Muscle layer of duodenum (tissue), 2 donors: ENCODE data around the gene CETN2.

Experiments used
- H3K27ac ChIP-seq: one replicate; pipeline ENCODE4 v1.7.0; 2013; ENCODE audit warnings: mild to moderate bottlenecking, low read length
- H3K27me3 ChIP-seq: one replicate; pipeline ENCODE4 v1.7.0; 2013; ENCODE audit warnings: low read depth, mild to moderate bottlenecking, control low read depth, low read length
- H3K36me3 ChIP-seq, 2 donors: one replicate each; pipeline ENCODE4 v1.7.0; 2013; ENCODE audit warnings: low read length in 2 of 2, control low read depth in 1 of 2, mild to moderate bottlenecking in 1 of 2; ENCODE audit not compliant: insufficient read depth in 2 of 2, control insufficient read depth in 1 of 2
- H3K4me1 ChIP-seq, 2 donors: one replicate each; pipeline ENCODE4 v1.7.0; 2013; ENCODE audit warnings: low read length in 2 of 2, mild to moderate bottlenecking in 2 of 2, control low read depth in 1 of 2, moderate library complexity in 1 of 2; ENCODE audit not compliant: insufficient read depth in 2 of 2, control insufficient read depth in 1 of 2
- H3K4me3 ChIP-seq, 2 donors: one replicate each; pipeline ENCODE4 v1.7.0; 2013; ENCODE audit warnings: low read length in 2 of 2, low read depth in 1 of 2, mild to moderate bottlenecking in 1 of 2
- H3K9me3 ChIP-seq, 2 donors: one replicate each; pipeline ENCODE4 v1.7.0; 2013; ENCODE audit warnings: low read length in 2 of 2, control low read depth in 1 of 2, mild to moderate bottlenecking in 1 of 2; ENCODE audit not compliant: control insufficient read depth in 1 of 2
- donor health status: healthy.

Gene CETN2

DNA sequence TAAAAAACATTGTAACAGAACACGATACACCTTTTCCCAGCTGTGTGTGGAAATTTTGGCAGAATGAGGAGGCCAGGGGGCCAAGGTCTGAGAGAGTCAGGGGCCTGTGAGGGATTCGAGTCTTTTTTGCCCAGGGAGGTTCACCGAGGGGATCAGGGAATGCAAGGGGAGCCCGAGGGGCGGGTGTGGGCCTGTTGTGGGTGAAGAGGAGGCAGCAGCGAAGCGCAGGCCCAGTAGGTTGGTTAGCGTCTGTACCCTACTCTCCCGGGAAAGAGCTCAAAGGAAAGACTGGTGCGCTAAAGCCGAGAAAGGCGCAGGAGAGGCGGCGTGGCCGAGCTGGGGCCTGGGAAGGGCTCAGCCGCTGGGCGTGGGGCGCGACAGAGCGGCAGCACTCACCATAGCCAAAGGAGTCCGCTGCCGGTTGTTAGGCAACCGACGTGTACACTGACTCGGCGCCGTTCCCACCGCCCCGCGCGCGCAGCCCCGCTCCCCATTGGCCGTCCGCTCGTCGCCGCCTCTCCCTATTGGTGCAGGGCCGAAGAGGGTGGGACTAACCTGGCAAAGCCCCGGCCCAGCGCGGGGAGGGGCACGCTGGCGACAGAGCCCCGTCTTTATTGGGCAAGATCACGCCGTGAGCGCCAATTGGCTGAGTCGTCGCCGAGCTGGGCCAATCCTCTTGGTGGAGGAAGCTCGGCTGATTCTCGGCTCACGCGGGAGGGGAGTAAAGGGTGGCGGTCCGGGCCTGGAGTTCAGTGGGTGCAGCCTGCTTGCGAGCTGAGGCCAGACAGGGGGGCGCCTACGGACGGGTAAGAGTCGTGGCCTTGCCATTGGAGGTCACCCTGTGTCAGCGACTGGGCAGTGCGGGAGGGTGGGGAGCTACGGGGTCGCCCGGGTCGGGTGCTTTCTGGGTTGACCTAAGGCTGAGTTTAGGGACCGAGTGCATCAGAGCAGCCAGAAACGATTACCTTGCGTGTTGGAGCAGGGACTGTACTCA, at the start of gene CETN2, which contains the start of gene NSDHL:
Gene CETN2 (minus strand): TSS at position 446 of the 994 bp plus-strand sequence. CDS start 47 bp downstream, at position 399.
Gene NSDHL (plus strand): TSS at position 752 of the 994 bp plus-strand sequence. CDS start 15,262 bp downstream, outside the sequence.
- Histone ChIP-seq H3K27ac (peak within 1 kb of the TSS; percentile 60), H3K4me1 (peaks cover 0 to 15% of the 10 kb centered on the region in 2 donors), H3K27me3 (no peaks in the 10 kb centered on the region), H3K4me3 (peak within 1 kb of the TSS; percentile 71 to 79), H3K9me3 (no peaks in the 10 kb centered on the region), H3K36me3 (peaks cover 6 to 15% of the 10 kb centered on the region in 2 donors)

DNA sequence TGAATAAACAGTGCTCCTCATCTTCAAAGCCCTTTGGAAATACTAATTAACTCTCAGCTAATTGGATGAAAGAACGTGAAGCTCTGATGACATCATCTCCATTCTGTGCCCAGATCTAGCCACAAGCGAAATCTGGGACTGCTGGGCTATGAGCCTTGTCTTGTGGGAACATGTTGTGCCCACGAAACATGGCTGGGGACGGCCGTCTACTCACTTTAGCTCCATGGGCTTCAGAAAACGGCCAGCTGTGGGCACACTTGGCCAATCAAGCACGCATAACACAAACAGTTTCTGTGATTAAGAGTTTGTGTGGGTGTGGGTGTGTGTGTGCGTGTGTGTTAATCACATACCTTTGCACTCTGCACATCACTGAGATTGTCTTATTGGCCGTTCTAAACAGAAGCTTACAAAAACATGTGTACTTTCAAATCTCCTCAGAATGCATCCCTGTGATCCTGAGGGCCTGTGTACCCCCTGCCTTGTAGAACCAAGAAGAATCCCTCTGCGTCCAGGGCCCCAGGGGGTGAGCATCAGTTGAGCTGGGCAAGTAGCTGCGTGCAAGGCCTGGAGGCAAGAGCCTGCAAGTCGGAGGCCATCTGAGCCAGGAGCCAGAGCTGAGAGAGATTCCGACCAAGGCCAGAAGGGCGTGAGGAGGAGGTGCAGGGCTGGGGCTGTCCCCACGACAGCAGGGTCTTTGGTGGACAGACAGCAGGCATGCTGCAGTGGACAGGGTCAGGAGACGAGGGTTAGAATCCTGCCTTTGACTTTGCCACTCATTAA, 48.6 kb upstream of the CETN2 start:
- H3K27ac ChIP-seq = no peak overlapping the region
- H3K9me3 ChIP-seq = no peaks in the 10 kb centered on the region
- no peak overlapping the region for H3K4me3 ChIP-seq
- H3K36me3 ChIP-seq = no peaks in the 10 kb centered on the region
- no peaks in the 10 kb centered on the region for H3K4me1 ChIP-seq
- H3K27me3 ChIP-seq = no peaks in the 10 kb centered on the region

DNA sequence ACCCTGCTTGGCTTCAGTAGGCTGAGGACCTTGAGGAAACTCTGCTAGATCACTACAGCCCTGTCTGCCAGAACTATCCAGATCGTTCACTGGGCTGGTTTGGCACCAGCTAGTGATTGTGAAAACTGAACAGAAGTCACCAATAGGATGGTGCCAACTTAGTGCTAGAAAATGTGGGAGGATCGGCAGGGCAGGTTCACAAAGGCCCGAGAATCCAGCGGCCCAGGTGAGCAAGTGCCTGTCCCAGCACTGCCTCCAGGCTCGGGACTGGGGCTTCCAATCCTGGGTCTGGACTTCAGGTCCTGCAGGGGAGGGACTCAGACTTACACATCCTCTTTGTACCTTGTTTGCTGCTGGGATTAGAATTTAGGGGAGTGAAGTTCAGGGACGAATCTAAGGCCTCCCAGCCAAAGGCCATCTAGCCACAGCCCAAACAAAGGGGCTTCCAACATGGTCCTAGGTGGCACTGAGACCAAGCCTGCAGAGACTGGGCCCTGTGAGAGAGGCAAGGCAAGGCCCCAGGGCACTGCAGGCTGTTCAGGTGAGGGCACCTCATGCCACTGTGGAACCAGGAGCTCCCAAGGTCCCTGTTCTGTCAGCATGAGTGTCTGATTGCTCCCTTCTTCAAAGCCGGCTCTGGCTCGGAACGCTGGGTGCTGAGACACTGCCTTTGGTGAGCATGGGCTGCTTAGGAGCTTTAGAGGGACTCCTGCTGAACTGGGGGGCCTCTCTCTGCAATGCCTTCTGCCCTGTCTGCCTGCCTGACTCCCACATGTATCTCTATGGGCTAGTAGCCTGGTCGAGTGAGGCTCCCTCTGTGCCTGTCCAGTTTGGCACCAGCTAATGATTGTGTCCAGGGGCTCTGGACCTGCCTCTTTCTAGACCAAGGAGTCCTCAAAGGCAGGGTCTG, 46.6 kb upstream of the CETN2 start:
- H3K27me3 ChIP-seq = no peaks in the 10 kb centered on the region
- H3K36me3 ChIP-seq = no peaks in the 10 kb centered on the region
- no peak overlapping the region for H3K27ac ChIP-seq

DNA sequence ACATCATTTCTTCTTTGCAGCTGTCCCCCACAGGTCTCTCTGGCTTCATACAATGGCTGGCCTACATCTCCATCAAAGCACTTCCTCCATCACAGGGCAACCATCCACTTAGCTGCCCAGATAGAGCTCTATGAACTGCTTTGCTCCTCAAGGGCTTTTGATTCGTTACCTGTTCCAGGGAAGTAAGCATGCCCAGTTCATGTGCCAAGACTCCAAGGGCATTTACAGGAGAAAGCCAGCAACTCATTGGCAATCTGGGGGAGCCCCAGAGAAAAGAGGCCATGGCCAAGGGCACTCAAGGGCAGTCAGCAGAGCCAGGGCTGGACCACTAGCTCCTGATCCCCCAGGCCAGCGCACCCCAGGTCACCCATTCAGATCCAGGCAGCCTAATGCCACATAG, 42.8 kb upstream of the CETN2 start:
- Histone ChIP-seq H3K4me1 (no peaks in the 10 kb centered on the region), H3K9me3 (no peaks in the 10 kb centered on the region), H3K36me3 (peaks cover 7 to 10% of the 10 kb centered on the region in 2 donors), H3K27ac (no peak overlapping the region), H3K4me3 (no peak overlapping the region), H3K27me3 (no peaks in the 10 kb centered on the region)

More for the DNA sequence above, 46.6 kb upstream of the CETN2 start:
- Histone ChIP-seq H3K9me3 (no peaks in the 10 kb centered on the region), H3K4me3 (no peak overlapping the region), H3K4me1 (no peaks in the 10 kb centered on the region)

DNA sequence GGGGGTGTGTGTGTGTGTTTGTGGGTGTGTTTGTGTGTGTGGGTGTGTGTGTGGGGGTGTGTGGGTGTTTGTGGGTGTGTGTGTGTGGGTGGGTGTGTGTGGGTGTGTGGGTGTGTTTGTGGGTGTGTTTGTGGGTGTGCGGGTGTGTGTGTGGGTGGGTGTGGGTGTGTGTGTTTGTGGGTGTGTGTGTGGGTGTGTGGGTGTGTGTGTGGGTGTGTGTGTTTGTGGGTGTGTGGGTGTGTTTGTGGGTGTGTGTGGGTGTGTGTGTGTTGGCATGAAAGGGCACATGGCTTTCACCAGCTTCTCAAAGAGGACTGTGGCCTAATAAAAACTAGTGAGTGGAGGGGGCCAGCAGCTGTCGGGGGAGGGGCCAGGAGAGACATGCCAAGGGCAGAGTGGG, 42.0 kb upstream of the CETN2 start:
- Histone ChIP-seq H3K4me3 (no peak overlapping the region), H3K27me3 (no peaks in the 10 kb centered on the region), H3K4me1 (no peaks in the 10 kb centered on the region), H3K27ac (no peak overlapping the region), H3K9me3 (no peaks in the 10 kb centered on the region), H3K36me3 (peaks cover 10 to 11% of the 10 kb centered on the region in 2 donors)

DNA sequence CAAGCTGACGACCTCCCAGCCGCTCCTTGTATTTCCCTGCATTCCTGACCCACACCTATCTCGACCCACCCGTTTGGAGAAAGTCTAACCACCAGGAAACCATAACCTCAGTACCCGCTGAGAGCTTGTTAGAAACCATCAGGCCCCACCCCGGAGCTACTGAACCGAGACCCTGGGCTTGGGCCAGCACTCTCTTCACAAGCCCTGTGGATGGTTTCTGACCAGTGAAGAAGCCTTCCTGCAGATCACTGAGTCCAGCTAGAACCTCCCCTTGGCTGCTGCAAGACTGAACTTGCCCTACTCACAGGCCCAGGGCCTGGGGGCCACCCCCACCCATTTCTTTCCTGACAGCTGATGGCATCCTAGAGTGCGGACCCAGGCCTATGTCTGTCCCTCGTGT, 40.7 kb upstream of the CETN2 start:
- no peaks in the 10 kb centered on the region for H3K9me3 ChIP-seq
- no peak overlapping the region for H3K27ac ChIP-seq
- no peaks in the 10 kb centered on the region for H3K4me1 ChIP-seq
- H3K36me3 ChIP-seq = peaks cover 10 to 22% of the 10 kb centered on the region in 2 donors
- no peaks in the 10 kb centered on the region for H3K27me3 ChIP-seq
- H3K4me3 ChIP-seq = no peak overlapping the region

DNA sequence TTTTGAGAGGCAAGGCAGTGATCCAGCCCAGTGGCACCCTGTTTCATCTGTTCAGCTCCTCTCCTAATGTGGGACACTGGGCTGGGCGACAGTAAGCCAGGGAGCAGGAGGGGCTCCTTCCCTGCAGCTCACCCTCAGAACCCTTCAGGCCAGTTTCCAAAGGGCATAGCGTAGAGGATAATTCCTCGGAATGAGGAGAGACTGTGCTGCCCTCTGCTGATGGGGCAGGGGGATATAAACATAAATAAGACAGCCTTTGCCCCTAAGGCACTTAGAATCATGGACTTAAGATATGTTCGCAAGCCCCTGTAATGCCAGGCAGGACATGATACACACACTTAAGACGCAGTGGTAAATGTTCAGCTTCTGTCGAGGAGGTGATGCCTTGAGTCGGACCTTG, 39.4 kb upstream of the CETN2 start:
- peaks cover 10 to 25% of the 10 kb centered on the region in 2 donors for H3K36me3 ChIP-seq

DNA sequence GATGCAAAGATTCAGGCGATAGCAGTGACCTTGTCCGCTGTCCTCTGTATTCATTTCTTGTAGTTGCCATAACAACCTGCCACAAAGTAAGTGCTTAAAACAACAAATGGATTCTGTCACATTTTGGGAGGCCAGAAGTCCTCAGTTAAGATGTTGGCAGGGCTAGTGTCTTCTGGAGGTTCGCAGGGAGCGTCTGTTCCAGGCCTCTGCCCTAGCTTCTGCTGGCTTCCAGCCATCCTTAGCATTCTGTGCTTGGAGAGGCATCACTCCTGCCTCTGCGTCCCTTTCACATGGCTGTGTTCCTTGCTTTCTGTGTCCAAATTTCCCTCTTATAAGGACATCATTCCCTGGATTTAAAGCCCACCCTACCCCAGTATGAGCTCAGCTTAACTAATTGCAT, 35.8 kb upstream of the CETN2 start:
- peaks cover 16 to 31% of the 10 kb centered on the region in 2 donors for H3K36me3 ChIP-seq

More for the DNA sequence above, 39.4 kb upstream of the CETN2 start:
- Histone ChIP-seq H3K27me3 (no peaks in the 10 kb centered on the region), H3K9me3 (no peaks in the 10 kb centered on the region), H3K4me1 (no peaks in the 10 kb centered on the region), H3K27ac (no peak overlapping the region), H3K4me3 (no peak overlapping the region)

DNA sequence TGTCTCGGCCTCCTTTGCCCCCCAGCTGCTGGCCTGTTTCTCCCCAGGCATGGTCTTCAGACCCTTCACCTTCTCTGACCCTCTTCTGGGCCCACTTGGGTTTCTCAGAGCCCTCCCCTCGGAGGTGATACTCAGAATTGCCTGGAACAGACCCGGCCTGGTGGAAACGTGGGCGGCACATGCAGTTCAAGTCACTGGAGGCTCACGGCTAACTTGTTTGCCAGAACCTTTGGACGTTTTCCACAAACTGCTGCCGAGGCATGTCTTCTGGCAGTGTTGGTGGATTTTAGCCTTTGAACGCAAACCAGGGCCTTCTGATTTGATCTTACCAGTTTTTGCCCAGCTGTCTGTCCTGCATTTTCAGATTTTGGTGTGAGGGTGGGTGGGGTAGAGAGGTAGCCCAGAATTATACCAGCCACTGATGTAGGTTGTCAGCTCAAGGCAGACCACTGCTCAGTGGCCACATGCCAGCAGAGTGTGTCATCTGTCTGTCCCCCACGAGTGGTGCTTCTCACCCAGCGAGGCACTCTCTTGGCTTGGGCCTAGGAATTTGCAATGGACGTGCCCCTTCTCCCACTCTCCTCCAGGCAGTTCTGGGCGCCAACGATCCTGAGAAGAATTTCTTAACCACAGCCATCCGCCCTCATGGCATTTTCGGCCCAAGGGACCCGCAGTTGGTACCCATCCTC, 34.8 kb upstream of the CETN2 start:
- Histone ChIP-seq H3K4me1 (no peaks in the 10 kb centered on the region), H3K4me3 (no peak overlapping the region), H3K27ac (no peak overlapping the region), H3K9me3 (no peaks in the 10 kb centered on the region), H3K27me3 (no peaks in the 10 kb centered on the region), H3K36me3 (peaks cover 16 to 37% of the 10 kb centered on the region in 2 donors)

More for the DNA sequence above, 35.8 kb upstream of the CETN2 start:
- Histone ChIP-seq H3K4me1 (no peaks in the 10 kb centered on the region), H3K27ac (no peak overlapping the region), H3K4me3 (no peak overlapping the region), H3K9me3 (no peaks in the 10 kb centered on the region), H3K27me3 (no peaks in the 10 kb centered on the region)

DNA sequence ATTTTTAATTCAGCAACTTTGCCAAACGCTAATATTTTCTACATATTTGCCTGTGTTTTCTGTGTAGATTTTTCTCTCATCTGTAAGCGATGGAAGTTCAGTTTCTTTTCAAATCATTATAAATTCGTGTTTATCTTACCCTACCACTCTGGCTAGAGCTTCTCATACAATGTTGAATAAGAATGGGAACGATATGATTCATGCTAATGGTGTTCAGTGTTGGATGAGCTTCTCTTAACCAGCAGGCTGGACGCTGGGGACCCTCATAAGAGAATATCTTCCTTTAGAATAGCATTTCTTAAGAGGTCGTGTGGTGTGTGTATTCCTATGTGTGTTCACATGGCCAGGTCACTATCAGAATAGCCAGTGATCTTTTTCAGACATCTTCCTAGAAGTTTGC, 31.3 kb upstream of the CETN2 start:
- Histone ChIP-seq H3K36me3 (peaks cover 10 to 32% of the 10 kb centered on the region in 2 donors), H3K4me1 (no peaks in the 10 kb centered on the region), H3K4me3 (no peak overlapping the region), H3K27me3 (no peaks in the 10 kb centered on the region), H3K27ac (no peak overlapping the region), H3K9me3 (no peaks in the 10 kb centered on the region)
